Fibroblast of the aortic adventitia (primary cell): ENCODE data around the gene FZD2. TPM values are rescaled to one million over a fixed set of nuclear protein-coding genes. Genes with fewer than 3 reads are reported as not detected.

Experiments used
- DNase-seq: peaks from one replicate; pipeline ENCODE4 v3.0.0-alpha.2; 2010; ENCODE audit warnings: low read depth
- H3K4me3 ChIP-seq: 2 replicates; pipeline ENCODE4 v1.5.1; 2011; ENCODE audit warnings: low read depth, mild to moderate bottlenecking, control low read depth, low read length, moderate library complexity
- total RNA-seq: library from RNA; depleted of rRNA; stranded (reverse); fragments of >200 nt; gene quantifications from 2 replicates; pipeline ENCODE4 v1.2.3, GENCODE V29; 2012; ENCODE audit warnings: low replicate concordance
- TF ChIP-seq, protein P1 (sequence below): IDR thresholded peaks from 2 replicates; pipeline ENCODE4 v1.5.1; 2011; ENCODE audit warnings: mild to moderate bottlenecking, low read length, control low read depth, inconsistent platforms; ENCODE audit not compliant: insufficient read depth

The FZD2 gene
- total RNA-seq, 1 donor: 16.4 TPM

- TF ChIP-seq, protein P1, sequence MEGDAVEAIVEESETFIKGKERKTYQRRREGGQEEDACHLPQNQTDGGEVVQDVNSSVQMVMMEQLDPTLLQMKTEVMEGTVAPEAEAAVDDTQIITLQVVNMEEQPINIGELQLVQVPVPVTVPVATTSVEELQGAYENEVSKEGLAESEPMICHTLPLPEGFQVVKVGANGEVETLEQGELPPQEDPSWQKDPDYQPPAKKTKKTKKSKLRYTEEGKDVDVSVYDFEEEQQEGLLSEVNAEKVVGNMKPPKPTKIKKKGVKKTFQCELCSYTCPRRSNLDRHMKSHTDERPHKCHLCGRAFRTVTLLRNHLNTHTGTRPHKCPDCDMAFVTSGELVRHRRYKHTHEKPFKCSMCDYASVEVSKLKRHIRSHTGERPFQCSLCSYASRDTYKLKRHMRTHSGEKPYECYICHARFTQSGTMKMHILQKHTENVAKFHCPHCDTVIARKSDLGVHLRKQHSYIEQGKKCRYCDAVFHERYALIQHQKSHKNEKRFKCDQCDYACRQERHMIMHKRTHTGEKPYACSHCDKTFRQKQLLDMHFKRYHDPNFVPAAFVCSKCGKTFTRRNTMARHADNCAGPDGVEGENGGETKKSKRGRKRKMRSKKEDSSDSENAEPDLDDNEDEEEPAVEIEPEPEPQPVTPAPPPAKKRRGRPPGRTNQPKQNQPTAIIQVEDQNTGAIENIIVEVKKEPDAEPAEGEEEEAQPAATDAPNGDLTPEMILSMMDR: no peak
- H3K4me3 ChIP-seq: no peak overlapping the region
- DNase-seq: peak; percentile 30
These were observed 47.0 kb downstream of the FZD2 start for GRCh38 chr17:44604116-44604761.

DNA sequence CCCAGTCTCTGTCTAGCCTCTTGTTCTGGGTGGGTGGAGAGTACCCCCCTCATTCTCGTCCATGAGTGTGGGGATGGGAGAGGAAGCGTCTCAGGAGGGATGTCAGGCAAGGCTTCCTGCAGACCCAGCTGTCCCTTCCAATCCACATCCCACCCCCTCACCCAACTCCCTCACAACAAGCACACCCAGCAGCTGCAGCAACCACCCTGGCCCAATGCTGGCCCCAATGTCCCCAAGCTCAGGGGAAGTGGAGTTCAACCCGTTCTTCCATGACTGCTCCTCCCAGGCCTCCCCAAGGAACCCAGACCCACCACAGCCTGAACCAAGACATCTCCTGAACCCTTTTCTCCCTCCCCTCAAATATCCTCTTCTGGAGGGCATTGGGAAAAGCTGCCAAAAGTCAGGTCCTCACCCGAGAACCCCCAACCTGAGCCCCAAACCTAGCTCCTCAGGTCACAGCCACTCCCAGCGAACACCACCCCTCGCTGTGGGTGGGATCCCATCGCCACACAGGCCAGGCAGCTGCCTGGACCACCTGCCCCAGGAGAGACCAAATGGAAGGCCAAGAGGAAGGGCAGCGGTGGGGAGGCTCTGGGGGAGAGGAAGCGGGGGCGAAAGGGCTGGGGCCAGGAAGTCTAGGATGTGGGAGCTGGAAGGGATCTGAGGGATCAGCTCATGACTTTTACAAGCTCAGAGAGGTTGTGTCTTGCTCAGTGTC is 47.6 kb downstream of the FZD2 start:
- TF ChIP-seq, protein P1: no peak
- no peak for DNase-seq
- no peak overlapping the region for H3K4me3 ChIP-seq

DNA sequence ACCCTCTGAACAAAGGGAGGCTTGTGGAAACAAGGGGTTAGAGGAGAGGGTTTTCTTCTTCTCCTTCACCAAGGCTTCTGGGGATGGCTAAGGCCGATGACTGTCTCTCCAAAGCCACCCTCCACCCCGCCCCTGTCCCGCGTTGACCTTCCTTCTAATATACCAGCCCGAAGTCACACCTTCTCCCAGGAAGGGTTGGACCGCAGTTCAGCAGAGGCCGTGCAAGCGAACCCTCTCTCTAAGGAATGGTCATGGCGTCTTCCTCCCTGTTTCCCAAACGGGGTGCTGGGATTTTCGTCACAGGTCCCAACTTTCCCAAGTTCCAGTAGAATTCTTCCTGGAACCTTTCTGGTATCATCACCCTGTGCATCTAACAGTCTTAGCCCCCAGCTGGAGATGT is 49.4 kb downstream of the FZD2 start:
- no peak for DNase-seq
- H3K4me3 ChIP-seq: no peak overlapping the region
- TF ChIP-seq, protein P1: no peak

GRCh38 chr17:44607836-44608690 is 50.8 kb downstream of the FZD2 start:
- H3K4me3 ChIP-seq: no peak overlapping the region
- TF ChIP-seq, protein P1: no peak
- DNase-seq: peak; percentile 74

DNA sequence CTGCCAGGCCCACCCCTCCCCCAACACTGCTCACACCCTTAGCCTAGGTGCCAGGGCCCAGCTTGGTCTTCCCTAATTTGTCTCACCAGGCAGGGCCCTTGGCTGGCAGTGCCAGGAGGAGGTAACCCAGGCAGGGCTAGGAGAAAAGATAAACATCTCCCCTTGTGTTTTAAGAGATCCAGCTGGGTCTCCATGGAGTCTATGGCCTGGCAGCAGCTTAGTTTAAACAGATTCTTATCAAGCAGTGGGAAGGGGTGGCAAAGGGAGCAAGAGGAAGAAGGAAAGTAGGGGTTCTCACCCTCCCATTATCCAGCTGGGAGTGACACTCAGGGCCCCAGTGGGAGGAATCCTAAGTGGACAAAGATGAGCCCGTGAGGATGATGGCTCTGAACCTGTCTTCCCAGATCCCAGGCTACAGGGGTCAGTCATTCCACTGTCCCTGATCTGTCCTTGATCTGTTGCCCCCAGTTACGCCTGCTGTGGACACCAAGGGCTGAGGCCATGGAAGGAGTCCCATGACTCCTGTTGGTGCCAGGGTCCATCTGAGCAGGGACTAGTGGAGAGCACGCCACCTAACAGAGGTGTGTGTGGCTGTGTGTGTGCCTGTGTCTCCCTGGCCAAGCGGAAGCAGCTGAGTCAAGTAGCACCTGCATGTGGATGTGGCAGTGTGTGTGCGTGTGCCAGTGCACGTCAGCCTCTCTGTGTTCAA is 51.6 kb downstream of the FZD2 start:
- TF ChIP-seq, protein P1: no peak
- no peak for DNase-seq
- no peak overlapping the region for H3K4me3 ChIP-seq

DNA sequence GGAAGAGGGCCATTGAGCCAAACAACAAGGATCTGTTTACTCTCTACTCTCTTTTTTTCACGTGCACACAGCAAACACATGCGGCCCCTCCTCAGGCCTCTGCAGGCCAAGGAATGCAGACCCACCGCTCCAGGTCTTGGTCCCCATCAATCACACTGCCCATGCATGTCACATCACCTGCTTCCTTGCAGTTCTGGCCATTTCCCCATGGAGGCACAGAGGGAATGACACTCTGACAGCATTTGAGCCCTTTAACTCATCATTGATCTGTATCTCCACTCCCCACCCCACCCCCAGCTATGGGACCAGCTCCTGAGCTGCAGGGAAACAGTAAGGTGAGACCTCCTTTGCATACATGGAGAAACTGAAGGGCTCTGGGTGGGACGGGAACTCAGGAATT is 53.0 kb downstream of the FZD2 start:
- DNase-seq: no peak
- no peak overlapping the region for H3K4me3 ChIP-seq

More for the DNA sequence above, 53.0 kb downstream of the FZD2 start:
- TF ChIP-seq, protein P1: no peak
